SK-N-SH (cell line): Measurements from ENCODE around the gene MTHFD1L. TPM values are rescaled to one million over a fixed set of nuclear protein-coding genes. Genes with fewer than 3 reads are reported as not detected.

Experiments used
- CTCF ChIA-PET: fragments of 300-600, 350-600 bp; formaldehyde crosslinking; extraction: SDS; loops from one replicate; lab custom pipeline; 2021; lab: Yijun Ruan, JAX
- POLR2A ChIA-PET: fragments of 350-600 bp; sonication (Branson Sonifier 250); formaldehyde crosslinking; extraction: SDS; loops from one replicate; lab custom pipeline; 2020; ENCODE audit warnings: antibody characterized with exemption, inconsistent platforms; lab: Yijun Ruan, JAX
- DNase-seq: peaks from one replicate; pipeline ENCODE4 v3.0.0; 2012
- H2AFZ ChIP-seq: fragments of 200-600 bp; sonication (generic); 2 replicates; pipeline ENCODE4 v1.8.1; 2016; ENCODE audit warnings: antibody characterized with exemption, mild to moderate bottlenecking, low read depth
- H3F3A ChIP-seq: fragments of 200-600 bp; sonication (generic); replicated peaks from 2 replicates; pipeline ENCODE3; 2016; ENCODE audit warnings: antibody characterized with exemption, mild to moderate bottlenecking; ENCODE audit not compliant: insufficient read depth
- H3K27ac ChIP-seq, 2 experiments: fragments of 200-500 bp in 1 of 2; fragments of 200-600 bp in 1 of 2; sonication (Bioruptor generic) in 1 of 2; sonication (generic), shearing (Covaris generic) in 1 of 2; 2 replicates each; pipeline versions ENCODE4 v1.5.1 to v1.6.1; 2014 to 2016; ENCODE audit warnings: low read depth in 2 of 2, inconsistent platforms in 1 of 2, low read length in 1 of 2, mild to moderate bottlenecking in 1 of 2, mixed read lengths in 1 of 2
- H3K27me3 ChIP-seq: fragments of 200-600 bp; sonication (generic), shearing (Covaris generic); 2 replicates; pipeline ENCODE4 v1.6.1; 2016; ENCODE audit warnings: mixed run types; ENCODE audit not compliant: insufficient read depth
- H3K36me3 ChIP-seq, 2 experiments: fragments of 200-500 bp in 1 of 2; fragments of 200-600 bp in 1 of 2; sonication (Bioruptor generic) in 1 of 2; sonication (generic) in 1 of 2; replicated peaks in 1 of 2; 2 replicates each; pipeline versions ENCODE3 to v1.5.1; 2014 to 2016; ENCODE audit warnings: low read length in 1 of 2, mild to moderate bottlenecking in 1 of 2; ENCODE audit not compliant: insufficient read depth in 2 of 2, control insufficient read depth in 1 of 2
- H3K4me1 ChIP-seq, 2 experiments: fragments of 200-500 bp in 1 of 2; fragments of 200-600 bp in 1 of 2; sonication (Bioruptor generic) in 1 of 2; sonication (generic), shearing (Covaris generic) in 1 of 2; 2 replicates each; pipeline versions ENCODE4 v1.5.1 to v1.6.1; 2014 to 2016; ENCODE audit warnings: low read depth in 1 of 2, low read length in 1 of 2, mixed run types in 1 of 2; ENCODE audit not compliant: insufficient read depth in 2 of 2, control insufficient read depth in 1 of 2
- H3K4me2 ChIP-seq: fragments of 200-600 bp; sonication (generic), shearing (Covaris generic); 2 replicates; pipeline ENCODE4 v1.6.1; 2017; ENCODE audit warnings: mixed run types
- H3K4me3 ChIP-seq, 2 experiments: fragments of 200-500 bp in 1 of 2; fragments of 200-600 bp in 1 of 2; sonication (Bioruptor generic) in 1 of 2; sonication (generic), shearing (Covaris generic) in 1 of 2; 2 replicates each; pipeline versions ENCODE4 v1.5.1 to v1.8.1; 2014 to 2016; ENCODE audit warnings: low read depth in 2 of 2, inconsistent platforms in 1 of 2, low read length in 1 of 2, mild to moderate bottlenecking in 1 of 2, mixed read lengths in 1 of 2, moderate library complexity in 1 of 2
- H3K79me2 ChIP-seq: fragments of 200-600 bp; sonication (generic); 2 replicates; pipeline ENCODE4 v1.8.1; 2017; ENCODE audit warnings: mild to moderate bottlenecking; ENCODE audit not compliant: insufficient read depth
- H3K9ac ChIP-seq: fragments of 200-600 bp; sonication (generic); 2 replicates; pipeline ENCODE4 v1.6.1; 2017; ENCODE audit warnings: mixed run types
- H3K9me2 ChIP-seq: fragments of 200-600 bp; sonication (generic); 2 replicates; pipeline ENCODE4 v1.6.1; 2017; ENCODE audit warnings: mixed run types
- H3K9me3 ChIP-seq: fragments of 200-600 bp; sonication (generic); 2 replicates; pipeline ENCODE4 v1.6.1; 2017; ENCODE audit warnings: mixed run types, mild to moderate bottlenecking, moderate library complexity
- H4K20me1 ChIP-seq: fragments of 200-600 bp; sonication (generic); 2 replicates; pipeline ENCODE4 v1.6.1; 2017; ENCODE audit warnings: mild to moderate bottlenecking, mixed run types; ENCODE audit not compliant: insufficient read depth
- ELF1 ChIP-seq: IDR thresholded peaks from 2 replicates; pipeline ENCODE4 v1.4.0; 2012
- EP300 ChIP-seq, 2 experiments: IDR thresholded peaks; 2 replicates each; pipeline versions ENCODE4 v1.4.0 to v1.6.1; 2012; ENCODE audit warnings: borderline replicate concordance in 1 of 2, low read depth in 1 of 2, low read length in 1 of 2
- FOXM1 ChIP-seq: IDR thresholded peaks from 2 replicates; pipeline ENCODE4 v1.4.0; 2012; ENCODE audit warnings: low read depth, mild to moderate bottlenecking
- GATA2 ChIP-seq: sonication (generic); formaldehyde crosslinking; IDR thresholded peaks from 2 replicates; pipeline ENCODE4 v1.5.0; 2020; ENCODE audit warnings: mild to moderate bottlenecking, missing genetic modification reagents
- MEF2A ChIP-seq: IDR thresholded peaks from 2 replicates; pipeline ENCODE4 v1.4.0; 2012; ENCODE audit warnings: low read depth, borderline replicate concordance
- NFIC ChIP-seq: IDR thresholded peaks from 2 replicates; pipeline ENCODE4 v1.4.0; 2012; ENCODE audit warnings: borderline replicate concordance
- RAD21 ChIP-seq: IDR thresholded peaks from 2 replicates; pipeline ENCODE4 v1.6.1; 2012; ENCODE audit warnings: mild to moderate bottlenecking, low read length
- RCOR1 ChIP-seq: fragments of 150-350 bp; IDR thresholded peaks from 2 replicates; pipeline ENCODE4 v1.6.1; 2017; ENCODE audit warnings: antibody characterized with exemption, low read length
- TCF12 ChIP-seq: IDR thresholded peaks from 2 replicates; pipeline ENCODE4 v1.4.0; 2012
- WGBS: methylation state at CpG from one replicate; pipeline ENCODE4 v1.1.6; 2017; ENCODE audit warnings: low lambda C conversion rate; 5-methylcytosine and 5-hydroxymethylcytosine counted together
- polyA plus RNA-seq, 3 experiments: library from polyadenylated mRNA; depleted of rRNA; stranded (reverse); fragments of >200 nt; gene quantifications; 2 replicates each; pipeline ENCODE4 v1.2.3, GENCODE V29; 2012
- TF ChIP-seq, protein P1 (sequence below): IDR thresholded peaks from 2 replicates; pipeline ENCODE4 v1.4.0; 2012; ENCODE audit warnings: low read depth, borderline replicate concordance
- TF ChIP-seq, protein P2 (sequence below): fragments of 150-350 bp; IDR thresholded peaks from 2 replicates; pipeline ENCODE4 v1.6.1; 2017; ENCODE audit warnings: antibody characterized with exemption, low read length, low read depth, borderline replicate concordance
- TF ChIP-seq, protein P3 (sequence below): IDR thresholded peaks from 2 replicates; pipeline ENCODE4; 2012

MTHFD1L gene
- polyA plus RNA-seq, 1 of the 3 experiments (the other 2 are of a cell fraction) = 37.0 TPM

DNA sequence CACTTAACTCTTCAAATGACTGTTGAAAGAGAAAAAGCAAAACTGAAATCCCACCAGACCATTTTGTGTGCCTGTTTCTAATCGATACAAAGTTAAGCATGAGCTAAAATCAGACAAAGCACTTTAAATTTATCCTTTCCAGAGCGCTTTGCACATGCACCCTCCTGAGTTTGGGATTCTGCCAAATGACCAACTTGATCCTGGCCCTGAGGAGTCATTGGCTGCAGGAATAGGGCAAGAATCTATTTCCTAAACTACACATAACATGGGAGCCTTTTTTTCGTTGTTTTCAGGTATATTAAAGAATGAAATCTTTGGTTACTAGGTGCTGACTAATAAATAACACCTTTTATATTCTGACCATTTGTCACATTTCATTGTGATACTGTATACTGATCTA lies 23.8 kb upstream of the MTHFD1L start:
- no peak overlapping the region for H3K9ac ChIP-seq
- no peak overlapping the region for H3K4me3 ChIP-seq
- DNase-seq = no peak
- H3K9me2 ChIP-seq = no peaks in the 10 kb centered on the region
- H3K27ac ChIP-seq = no peak overlapping the region
- WGBS = 31% methylated on average over 3 of the region's 3 CpGs
- no peaks in the 10 kb centered on the region for H3K27me3 ChIP-seq
- no peaks in the 10 kb centered on the region for H3K9me3 ChIP-seq
- CTCF ChIA-PET = interaction anchor here (2.2 kb wide), 1 partner anchor 23 kb away, joined by 8 read pairs; no protein-coding TSS in a partner anchor
- H3K79me2 ChIP-seq = peaks cover 3% of the 10 kb centered on the region; the same call in 1 of the 2 replicates
- no peaks in the 10 kb centered on the region for H4K20me1 ChIP-seq
- H3K4me1 ChIP-seq = no peaks in the 10 kb centered on the region
- TF ChIP-seq MEF2A = no peak
- TF ChIP-seq RCOR1 = no peak
- TF ChIP-seq FOXM1 = no peak
- H2AFZ ChIP-seq = no peak overlapping the region
- peaks cover 0 to 4% of the 10 kb centered on the region in 2 experiments for H3K36me3 ChIP-seq
- H3F3A ChIP-seq = no peaks in the 10 kb centered on the region
- POLR2A ChIA-PET = no interaction called here
- no peak overlapping the region for H3K4me2 ChIP-seq

DNA sequence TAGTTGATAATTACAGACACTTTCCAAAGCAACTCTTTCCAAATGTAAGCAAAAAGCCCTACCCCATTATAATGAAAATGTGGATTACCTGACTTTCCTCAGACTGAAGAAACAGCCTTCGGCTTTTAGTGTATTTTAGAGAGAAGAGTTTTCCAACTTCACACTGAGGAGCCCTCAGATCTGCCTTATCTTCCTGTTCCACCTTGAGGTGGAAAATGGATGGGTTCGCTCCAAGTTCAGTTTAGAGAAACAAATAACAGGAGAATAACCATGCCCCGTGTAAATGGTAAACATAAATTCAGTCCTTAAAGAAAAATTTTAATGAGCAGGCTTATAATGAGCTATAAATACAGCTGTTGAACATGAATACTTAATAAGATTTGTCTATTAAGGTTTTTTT lies 21.1 kb upstream of the MTHFD1L start:
- Histone ChIP-seq H3K9me3 (no peaks in the 10 kb centered on the region), H3K9ac (no peak overlapping the region), H3K4me3 (no peak overlapping the region), H3K9me2 (no peaks in the 10 kb centered on the region), H3F3A (no peaks in the 10 kb centered on the region), H3K79me2 (peaks cover 14% of the 10 kb centered on the region; the same call in 1 of the 2 replicates), H3K27me3 (no peaks in the 10 kb centered on the region), H3K4me2 (no peak overlapping the region), H3K36me3 (peaks cover 0 to 4% of the 10 kb centered on the region in 2 experiments), H3K27ac (no peak overlapping the region), H2AFZ (no peak overlapping the region), H4K20me1 (no peaks in the 10 kb centered on the region), H3K4me1 (no peaks in the 10 kb centered on the region)
- ChIA-PET CTCF (interaction anchor here (1.1 kb wide), 1 partner anchor 29 kb away, joined by 3 read pairs; no protein-coding TSS in a partner anchor), POLR2A (no interaction called here)
- WGBS = 55% methylated on average over 3 of the region's 3 CpGs
- DNase-seq = no peak
- no peak for TF ChIP-seq RAD21
- TF ChIP-seq TCF12 = no peak
- TF ChIP-seq EP300 (IDR thresholded peaks at IDR 0.05; ENCODE audit: borderline replicate concordance in 1 of 2, low read depth in 1 of 2, low read length in 1 of 2) = no peak
- TF ChIP-seq, protein P1, sequence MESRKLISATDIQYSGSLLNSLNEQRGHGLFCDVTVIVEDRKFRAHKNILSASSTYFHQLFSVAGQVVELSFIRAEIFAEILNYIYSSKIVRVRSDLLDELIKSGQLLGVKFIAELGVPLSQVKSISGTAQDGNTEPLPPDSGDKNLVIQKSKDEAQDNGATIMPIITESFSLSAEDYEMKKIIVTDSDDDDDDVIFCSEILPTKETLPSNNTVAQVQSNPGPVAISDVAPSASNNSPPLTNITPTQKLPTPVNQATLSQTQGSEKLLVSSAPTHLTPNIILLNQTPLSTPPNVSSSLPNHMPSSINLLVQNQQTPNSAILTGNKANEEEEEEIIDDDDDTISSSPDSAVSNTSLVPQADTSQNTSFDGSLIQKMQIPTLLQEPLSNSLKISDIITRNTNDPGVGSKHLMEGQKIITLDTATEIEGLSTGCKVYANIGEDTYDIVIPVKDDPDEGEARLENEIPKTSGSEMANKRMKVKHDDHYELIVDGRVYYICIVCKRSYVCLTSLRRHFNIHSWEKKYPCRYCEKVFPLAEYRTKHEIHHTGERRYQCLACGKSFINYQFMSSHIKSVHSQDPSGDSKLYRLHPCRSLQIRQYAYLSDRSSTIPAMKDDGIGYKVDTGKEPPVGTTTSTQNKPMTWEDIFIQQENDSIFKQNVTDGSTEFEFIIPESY = no peak
- TF ChIP-seq, protein P2, sequence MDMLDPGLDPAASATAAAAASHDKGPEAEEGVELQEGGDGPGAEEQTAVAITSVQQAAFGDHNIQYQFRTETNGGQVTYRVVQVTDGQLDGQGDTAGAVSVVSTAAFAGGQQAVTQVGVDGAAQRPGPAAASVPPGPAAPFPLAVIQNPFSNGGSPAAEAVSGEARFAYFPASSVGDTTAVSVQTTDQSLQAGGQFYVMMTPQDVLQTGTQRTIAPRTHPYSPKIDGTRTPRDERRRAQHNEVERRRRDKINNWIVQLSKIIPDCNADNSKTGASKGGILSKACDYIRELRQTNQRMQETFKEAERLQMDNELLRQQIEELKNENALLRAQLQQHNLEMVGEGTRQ = no peak
- no peak for TF ChIP-seq ELF1
- TF ChIP-seq, protein P3, sequence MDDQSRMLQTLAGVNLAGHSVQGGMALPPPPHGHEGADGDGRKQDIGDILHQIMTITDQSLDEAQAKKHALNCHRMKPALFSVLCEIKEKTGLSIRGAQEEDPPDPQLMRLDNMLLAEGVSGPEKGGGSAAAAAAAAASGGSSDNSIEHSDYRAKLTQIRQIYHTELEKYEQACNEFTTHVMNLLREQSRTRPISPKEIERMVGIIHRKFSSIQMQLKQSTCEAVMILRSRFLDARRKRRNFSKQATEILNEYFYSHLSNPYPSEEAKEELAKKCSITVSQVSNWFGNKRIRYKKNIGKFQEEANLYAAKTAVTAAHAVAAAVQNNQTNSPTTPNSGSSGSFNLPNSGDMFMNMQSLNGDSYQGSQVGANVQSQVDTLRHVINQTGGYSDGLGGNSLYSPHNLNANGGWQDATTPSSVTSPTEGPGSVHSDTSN = no peak
- TF ChIP-seq GATA2 (CRISPR knock-in tag) = no peak
- TF ChIP-seq NFIC = no peak
- TF ChIP-seq, all 33 proteins: peak for 0
